H9 (cell line): ENCODE measurements around the gene SKIC8. TPM values are rescaled to one million over a fixed set of nuclear protein-coding genes. Genes with fewer than 3 reads are reported as not detected.

Experiments
- DNase-seq: peaks from one replicate; pipeline ENCODE4 v3.0.0-alpha.2; 2017
- H2AFZ ChIP-seq: one replicate; pipeline ENCODE4 v1.6.1; 2013; ENCODE audit warnings: mild to moderate bottlenecking, low read length, control low read depth, moderate library complexity
- H2AK5ac ChIP-seq: 2 replicates; pipeline ENCODE4 v1.6.1; 2013; ENCODE audit warnings: low read length, control low read depth, mixed read lengths; ENCODE audit not compliant: insufficient read length
- H2BK120ac ChIP-seq: one replicate; pipeline ENCODE4 v1.6.1; 2013; ENCODE audit warnings: low read depth, mild to moderate bottlenecking, low read length, control low read depth, inconsistent platforms; ENCODE audit not compliant: poor library complexity, severe bottlenecking
- H2BK12ac ChIP-seq: 2 replicates; pipeline ENCODE4 v1.6.1; 2013; ENCODE audit warnings: low read length, control low read depth, mixed read lengths, low read depth; ENCODE audit not compliant: insufficient read length
- H2BK15ac ChIP-seq: 2 replicates; pipeline ENCODE4 v1.6.1; 2013; ENCODE audit warnings: low read depth, low read length, control low read depth
- H2BK20ac ChIP-seq: one replicate; pipeline ENCODE4 v1.6.1; 2013; ENCODE audit warnings: low read depth, mild to moderate bottlenecking, low read length, control low read depth, inconsistent platforms; ENCODE audit not compliant: poor library complexity, severe bottlenecking
- H2BK5ac ChIP-seq: 2 replicates; pipeline ENCODE4 v1.6.1; 2013; ENCODE audit warnings: low read length, control low read depth, mixed read lengths; ENCODE audit not compliant: insufficient read length
- H3K14ac ChIP-seq: 2 replicates; pipeline ENCODE4 v1.6.1; 2013; ENCODE audit warnings: low read length, control low read depth; ENCODE audit not compliant: insufficient read depth
- H3K18ac ChIP-seq: 2 replicates; pipeline ENCODE4 v1.6.1; 2013; ENCODE audit warnings: low read depth, mild to moderate bottlenecking, mixed read lengths, low read length, control low read depth; ENCODE audit not compliant: insufficient read length
- H3K23ac ChIP-seq: 2 replicates; pipeline ENCODE4 v1.6.1; 2013; ENCODE audit warnings: low read length, control low read depth, mixed read lengths, low read depth; ENCODE audit not compliant: insufficient read length
- H3K23me2 ChIP-seq: 2 replicates; pipeline ENCODE4 v1.6.1; 2013; ENCODE audit warnings: low read depth, mild to moderate bottlenecking, mixed read lengths, low read length, control low read depth; ENCODE audit not compliant: insufficient read length, poor library complexity, severe bottlenecking
- H3K27ac ChIP-seq: 2 replicates; pipeline ENCODE4 v1.5.1; 2013; ENCODE audit warnings: low read length, control low read depth, mixed read lengths, low read depth; ENCODE audit not compliant: insufficient read length
- H3K27me3 ChIP-seq: 2 replicates; pipeline ENCODE4 v1.6.1; 2013; ENCODE audit warnings: low read length, control low read depth, inconsistent platforms; ENCODE audit not compliant: insufficient read depth
- H3K4ac ChIP-seq: 2 replicates; pipeline ENCODE4 v1.6.1; 2013; ENCODE audit warnings: low read depth, mild to moderate bottlenecking, control low read depth, inconsistent platforms, low read length, moderate library complexity
- H3K4me1 ChIP-seq: 2 replicates; pipeline ENCODE4 v1.6.1; 2013; ENCODE audit warnings: low read length, control low read depth, inconsistent platforms; ENCODE audit not compliant: insufficient read depth
- H3K4me2 ChIP-seq: 2 replicates; pipeline ENCODE4 v1.6.1; 2013; ENCODE audit warnings: low read length, control low read depth, mixed read lengths; ENCODE audit not compliant: insufficient read length, insufficient read depth
- H3K56ac ChIP-seq: 2 replicates; pipeline ENCODE4 v1.6.1; 2013; ENCODE audit warnings: low read depth, mild to moderate bottlenecking, mixed read lengths, low read length, control low read depth; ENCODE audit not compliant: insufficient read length
- H3K79me1 ChIP-seq: 2 replicates; pipeline ENCODE4 v1.6.1; 2013; ENCODE audit warnings: low read depth, mild to moderate bottlenecking, moderate library complexity, low read length, control low read depth, inconsistent platforms; ENCODE audit not compliant: insufficient read depth, poor library complexity, severe bottlenecking
- H3K79me2 ChIP-seq: 2 replicates; pipeline ENCODE4 v1.6.1; 2013; ENCODE audit warnings: low read length, control low read depth, inconsistent platforms; ENCODE audit not compliant: insufficient read depth
- H3K9ac ChIP-seq: 2 replicates; pipeline ENCODE4 v1.6.1; 2013; ENCODE audit warnings: low read length, control low read depth, mixed read lengths; ENCODE audit not compliant: insufficient read length; ENCODE audit errors: extremely low read depth
- H3K9me3 ChIP-seq: one replicate; pipeline ENCODE4 v1.6.1; 2013; ENCODE audit warnings: low read depth, low read length, inconsistent platforms; ENCODE audit not compliant: control insufficient read depth
- H3T11ph ChIP-seq: one replicate; pipeline ENCODE4 v1.6.1; 2013; ENCODE audit warnings: mild to moderate bottlenecking, low read length, control low read depth, inconsistent platforms
- H4K20me1 ChIP-seq: one replicate; pipeline ENCODE4 v1.6.1; 2013; ENCODE audit not compliant: control insufficient read depth, insufficient read length, insufficient read depth
- H4K5ac ChIP-seq: 2 replicates; pipeline ENCODE4 v1.6.1; 2013; ENCODE audit warnings: low read depth, mild to moderate bottlenecking, mixed read lengths, low read length, control low read depth; ENCODE audit not compliant: insufficient read length
- H4K8ac ChIP-seq: replicated peaks from 2 replicates; pipeline ENCODE4 v1.6.1; 2013; ENCODE audit warnings: low read length, control low read depth, mixed read lengths, low read depth; ENCODE audit not compliant: insufficient read length
- H4K91ac ChIP-seq: 2 replicates; pipeline ENCODE4 v1.6.1; 2013; ENCODE audit warnings: low read depth, mild to moderate bottlenecking, moderate library complexity, mixed read lengths, low read length, control low read depth; ENCODE audit not compliant: insufficient read length
- H3K27ac Mint-ChIP-seq, 3 experiments: 2 replicates in 2 of 3; 3 replicates in 1 of 3; pipeline ENCODE4 v1.8.0; 2020 to 2021; ENCODE audit warnings: mixed read lengths in 3 of 3, mild to moderate bottlenecking in 1 of 3, moderate library complexity in 1 of 3
- H3K27me3 Mint-ChIP-seq: 2 replicates; pipeline ENCODE4 v1.8.0; 2021; ENCODE audit warnings: low read depth, mild to moderate bottlenecking, moderate library complexity, mixed read lengths
- H3K36me3 Mint-ChIP-seq, 3 experiments: 2 replicates in 2 of 3; 3 replicates in 1 of 3; pipeline ENCODE4 v1.8.0; 2020 to 2021; ENCODE audit warnings: low read depth in 3 of 3, mixed read lengths in 3 of 3; ENCODE audit not compliant: insufficient read depth in 1 of 3
- H3K4me1 Mint-ChIP-seq, 2 experiments: 2 replicates each; pipeline ENCODE4 v1.8.0; 2020; ENCODE audit warnings: mixed read lengths in 2 of 2
- H3K4me3 Mint-ChIP-seq, 2 experiments: 2 replicates in 1 of 2; 3 replicates in 1 of 2; pipeline ENCODE4 v1.8.0; 2020 to 2021; ENCODE audit warnings: mild to moderate bottlenecking in 2 of 2, mixed read lengths in 2 of 2, moderate library complexity in 1 of 2
- H3K9me3 Mint-ChIP-seq, 2 experiments: 2 replicates in 1 of 2; 3 replicates in 1 of 2; pipeline ENCODE4 v1.8.0; 2020; ENCODE audit warnings: mild to moderate bottlenecking in 2 of 2, mixed read lengths in 2 of 2, moderate library complexity in 1 of 2
- WGBS: extraction: QIAGEN DNeasy Blood & Tissue Kit; methylation state at CpG from one replicate; pipeline ENCODE4 v1.1.7; 2013; ENCODE audit warnings: missing lambda C conversion rate, low lambda C conversion rate, mixed read lengths; ENCODE audit not compliant: insufficient read length; ENCODE audit errors: extremely low coverage; 5-methylcytosine and 5-hydroxymethylcytosine counted together
- total RNA-seq: library from RNA; stranded (reverse); gene quantifications from 2 replicates; pipeline ENCODE4 v1.2.1, GENCODE V29; 2021
- TF ChIP-seq, protein P1 (sequence below): fragments of 200-600 bp; sonication (generic); conservative IDR thresholded peaks from 3 replicates; pipeline ENCODE4 v1.8.0; 2021; ENCODE audit warnings: antibody characterized with exemption, mild to moderate bottlenecking

SKIC8 gene
- total RNA-seq, 1 experiment from 2014 or later: 45.6 TPM

GRCh38 chr15:78249131-78249530, 50.3 kb downstream of the SKIC8 start:
- no peaks in the 10 kb centered on the region for H3K23me2 ChIP-seq
- H3K27ac ChIP-seq: no peak overlapping the region
- no peak overlapping the region for H3K56ac ChIP-seq
- Mint-ChIP-seq H3K36me3 (peaks cover 0 to 3% (median 0%) of the 10 kb centered on the region in 3 experiments; a peak in 3 of 7 replicates), H3K9me3 (peaks cover 0 to 6% of the 10 kb centered on the region in 2 experiments; a peak in 1 of 5 replicates), H3K4me3 (no peak overlapping the region), H3K27ac (no peak overlapping the region), H3K27me3 (peaks cover 8% of the 10 kb centered on the region), H3K4me1 (0 out of 4 replicates have a peak, but pooled peaks cover 0 to 2% of the 10 kb centered on the region in 2 experiments)
- no peaks in the 10 kb centered on the region for H3K4me1 ChIP-seq
- no peak overlapping the region for H4K5ac ChIP-seq
- no peaks in the 10 kb centered on the region for H3K79me1 ChIP-seq
- H2BK20ac ChIP-seq: no peak overlapping the region
- H3K14ac ChIP-seq: no peak overlapping the region
- no peak overlapping the region for H3K4me2 ChIP-seq
- no peak overlapping the region for H4K91ac ChIP-seq
- no peaks in the 10 kb centered on the region for H4K20me1 ChIP-seq
- H3T11ph ChIP-seq: no peak overlapping the region
- H3K9me3 ChIP-seq: no peaks in the 10 kb centered on the region
- no peak overlapping the region for H2BK5ac ChIP-seq
- H2BK12ac ChIP-seq: no peak overlapping the region
- H2AK5ac ChIP-seq: no peak overlapping the region
- no peak overlapping the region for H3K4ac ChIP-seq
- H3K18ac ChIP-seq: no peak overlapping the region
- TF ChIP-seq, protein P1, sequence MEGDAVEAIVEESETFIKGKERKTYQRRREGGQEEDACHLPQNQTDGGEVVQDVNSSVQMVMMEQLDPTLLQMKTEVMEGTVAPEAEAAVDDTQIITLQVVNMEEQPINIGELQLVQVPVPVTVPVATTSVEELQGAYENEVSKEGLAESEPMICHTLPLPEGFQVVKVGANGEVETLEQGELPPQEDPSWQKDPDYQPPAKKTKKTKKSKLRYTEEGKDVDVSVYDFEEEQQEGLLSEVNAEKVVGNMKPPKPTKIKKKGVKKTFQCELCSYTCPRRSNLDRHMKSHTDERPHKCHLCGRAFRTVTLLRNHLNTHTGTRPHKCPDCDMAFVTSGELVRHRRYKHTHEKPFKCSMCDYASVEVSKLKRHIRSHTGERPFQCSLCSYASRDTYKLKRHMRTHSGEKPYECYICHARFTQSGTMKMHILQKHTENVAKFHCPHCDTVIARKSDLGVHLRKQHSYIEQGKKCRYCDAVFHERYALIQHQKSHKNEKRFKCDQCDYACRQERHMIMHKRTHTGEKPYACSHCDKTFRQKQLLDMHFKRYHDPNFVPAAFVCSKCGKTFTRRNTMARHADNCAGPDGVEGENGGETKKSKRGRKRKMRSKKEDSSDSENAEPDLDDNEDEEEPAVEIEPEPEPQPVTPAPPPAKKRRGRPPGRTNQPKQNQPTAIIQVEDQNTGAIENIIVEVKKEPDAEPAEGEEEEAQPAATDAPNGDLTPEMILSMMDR: no peak
- no peak overlapping the region for H3K23ac ChIP-seq
- no CpG with 5 or more reads among the region's 5 CpGs for WGBS
- no peaks in the 10 kb centered on the region for H3K27me3 ChIP-seq
- H3K9ac ChIP-seq: no peak overlapping the region
- DNase-seq: no peak
- no peak overlapping the region for H2BK120ac ChIP-seq
- H4K8ac ChIP-seq: no peak overlapping the region
- no peaks in the 10 kb centered on the region for H3K79me2 ChIP-seq
- no peak overlapping the region for H2BK15ac ChIP-seq
- no peak overlapping the region for H2AFZ ChIP-seq
